ENCODE data around the gene PIGR. TPM values are rescaled to one million over a fixed set of nuclear protein-coding genes. Genes with fewer than 3 reads are reported as not detected.

Gene PIGR
- total and polyA plus RNA-seq, 2 donors (not counting 3 experiments of a cell fraction or from before 2014, with no cell fraction given), result not detected

DNA sequence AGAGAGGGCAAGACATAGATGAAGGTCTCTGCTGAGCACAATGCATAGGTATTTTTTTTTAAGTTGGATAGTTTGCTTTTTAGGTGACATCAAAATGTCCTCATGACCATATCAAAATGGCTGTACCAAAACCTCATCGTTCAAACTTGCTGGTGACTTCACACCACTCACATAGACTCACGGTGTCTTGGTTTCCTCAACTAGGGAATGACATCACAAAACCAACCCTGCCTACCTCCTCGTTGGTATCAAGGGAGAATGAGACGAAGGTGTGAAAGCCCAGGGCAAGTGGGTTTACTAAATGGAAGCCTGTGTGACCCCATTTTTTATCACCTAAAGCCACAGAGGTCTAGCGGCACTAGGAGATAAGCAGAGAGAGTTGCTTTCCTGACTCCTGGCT lies 1.6 kb downstream of the PIGR start:
- intact Hi-C loops (cut with micrococcal nuclease), result no loop called here
- no peaks in the 10 kb centered on the region for H3K27me3 ChIP-seq (ENCODE audit: control insufficient read depth in 2 of 2, insufficient read depth in 2 of 2, low read length in 2 of 2)

DNA sequence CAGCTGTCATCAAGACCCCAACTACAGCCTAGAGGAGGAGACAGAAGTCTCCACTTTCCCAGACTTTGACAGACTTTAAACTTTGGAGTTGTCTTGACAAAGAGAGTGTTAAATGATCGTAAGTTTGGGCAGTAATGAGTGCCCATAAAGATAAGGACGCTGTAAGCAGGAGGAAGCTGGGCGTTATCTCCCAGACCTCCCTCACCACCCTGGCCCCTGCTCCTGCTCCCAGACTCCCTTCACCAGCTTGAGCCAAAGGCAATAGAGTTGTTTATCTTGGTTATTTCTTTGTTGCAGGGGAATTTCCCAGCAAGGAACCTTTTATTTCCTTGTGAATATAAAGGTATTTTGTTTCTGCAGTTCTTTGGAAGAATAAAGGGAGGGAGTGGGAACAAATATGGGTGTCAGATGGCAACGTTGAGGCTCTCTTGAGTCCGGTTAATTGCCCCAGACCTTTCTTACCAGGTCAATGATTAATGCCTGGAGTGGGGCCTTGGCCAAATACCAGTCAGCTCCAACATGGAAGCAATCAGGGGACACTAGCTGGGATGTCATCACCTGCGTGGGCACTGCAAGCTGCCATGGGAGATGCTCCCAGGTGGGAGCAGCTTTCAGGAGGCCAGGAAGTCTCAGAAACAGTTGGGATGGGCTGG lies 4.4 kb downstream of the PIGR start:
- no peaks in the 10 kb centered on the region for H3K9me1 ChIP-seq (replicated peaks; ENCODE audit: control insufficient read depth, extremely low read depth, insufficient read depth, low read length)
- no TSS peak for BruUV-seq (replicated peaks)
- no peak overlapping the region for H3K4me3 ChIP-seq (replicated peaks in 1 of 3; ENCODE audit: insufficient read depth in 1 of 3, low read depth in 1 of 3, low read length in 3 of 3)
- H3K79me2 ChIP-seq (ENCODE audit: control insufficient read depth, insufficient read depth, low read length), result no peaks in the 10 kb centered on the region
- H3K27me3 ChIP-seq (ENCODE audit: control insufficient read depth in 2 of 2, insufficient read depth in 2 of 2, low read length in 2 of 2), result no peaks in the 10 kb centered on the region
- H3K9ac ChIP-seq (replicated peaks; ENCODE audit: extremely low read depth, insufficient read depth, low read length), result no peak overlapping the region
- H3K9me3 ChIP-seq (replicated peaks; ENCODE audit: control insufficient read depth, insufficient read depth, low read length), result no peaks in the 10 kb centered on the region
- CTCF ChIA-PET, result interaction anchor here (1.0 to 1.6 kb wide), 3 partner anchors 11 to 189 kb away, joined by 3 to 4 read pairs (median 3); no protein-coding TSS in a partner anchor
- POLR2A ChIA-PET, result no interaction called here
- intact Hi-C loops (cut with micrococcal nuclease), result no loop called here
- no peaks in the 10 kb centered on the region for H4K20me1 ChIP-seq (replicated peaks; ENCODE audit: control insufficient read depth, extremely low read depth, insufficient read depth, low read length)
- no peaks in the 10 kb centered on the region for H3K4me1 ChIP-seq (ENCODE audit: control insufficient read depth, extremely low read depth, insufficient read depth, low read length)
- DNase-seq (ENCODE audit: low read depth, low spot score) (no peak), FAIRE-seq (no peak)
- H2AFZ ChIP-seq (ENCODE audit: low read depth, low read length), result no peak overlapping the region
- TF ChIP-seq POLR2A (IDR thresholded peaks at IDR 0.05; ENCODE audit: low read depth, low read length), result no peak
- no peak for TF ChIP-seq MYC (IDR thresholded peaks at IDR 0.05; ENCODE audit: low read depth, low read length)
- no peak for TF ChIP-seq JUN (IDR thresholded peaks at IDR 0.05; ENCODE audit: borderline replicate concordance, insufficient read depth, insufficient read length, low read depth)
- no peak for TF ChIP-seq GATA2 (IDR thresholded peaks at IDR 0.05; ENCODE audit: insufficient read depth, insufficient read length, low read depth, low read length)
- TF ChIP-seq, protein P1, sequence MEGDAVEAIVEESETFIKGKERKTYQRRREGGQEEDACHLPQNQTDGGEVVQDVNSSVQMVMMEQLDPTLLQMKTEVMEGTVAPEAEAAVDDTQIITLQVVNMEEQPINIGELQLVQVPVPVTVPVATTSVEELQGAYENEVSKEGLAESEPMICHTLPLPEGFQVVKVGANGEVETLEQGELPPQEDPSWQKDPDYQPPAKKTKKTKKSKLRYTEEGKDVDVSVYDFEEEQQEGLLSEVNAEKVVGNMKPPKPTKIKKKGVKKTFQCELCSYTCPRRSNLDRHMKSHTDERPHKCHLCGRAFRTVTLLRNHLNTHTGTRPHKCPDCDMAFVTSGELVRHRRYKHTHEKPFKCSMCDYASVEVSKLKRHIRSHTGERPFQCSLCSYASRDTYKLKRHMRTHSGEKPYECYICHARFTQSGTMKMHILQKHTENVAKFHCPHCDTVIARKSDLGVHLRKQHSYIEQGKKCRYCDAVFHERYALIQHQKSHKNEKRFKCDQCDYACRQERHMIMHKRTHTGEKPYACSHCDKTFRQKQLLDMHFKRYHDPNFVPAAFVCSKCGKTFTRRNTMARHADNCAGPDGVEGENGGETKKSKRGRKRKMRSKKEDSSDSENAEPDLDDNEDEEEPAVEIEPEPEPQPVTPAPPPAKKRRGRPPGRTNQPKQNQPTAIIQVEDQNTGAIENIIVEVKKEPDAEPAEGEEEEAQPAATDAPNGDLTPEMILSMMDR (IDR thresholded peaks at IDR 0.05; ENCODE audit: extremely low read depth in 1 of 2, insufficient read depth in 1 of 2, low read depth in 1 of 2, low read length in 2 of 2), result no peak
- TF ChIP-seq POLR2AphosphoS5 (IDR thresholded peaks at IDR 0.05; ENCODE audit: insufficient read depth, low read depth, low read length), result no peak
- no peak for TF ChIP-seq EZH2 (IDR thresholded peaks at IDR 0.05; ENCODE audit: borderline replicate concordance, low read depth, low read length, severe bottlenecking)
- TF ChIP-seq, protein P2, sequence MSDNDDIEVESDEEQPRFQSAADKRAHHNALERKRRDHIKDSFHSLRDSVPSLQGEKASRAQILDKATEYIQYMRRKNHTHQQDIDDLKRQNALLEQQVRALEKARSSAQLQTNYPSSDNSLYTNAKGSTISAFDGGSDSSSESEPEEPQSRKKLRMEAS (IDR thresholded peaks at IDR 0.05; ENCODE audit: insufficient read depth, insufficient read length), result no peak
- TF ChIP-seq FOS (IDR thresholded peaks at IDR 0.05; ENCODE audit: borderline replicate concordance, insufficient read depth, low read length), result no peak
- dilution Hi-C loops (cut with MboI; ENCODE audit: extremely low pct_ligation_motif_present, low sequenced_read_pairs), result no loop called here
- no peak overlapping the region for H3K27ac ChIP-seq (ENCODE audit: insufficient read depth, low read depth, low read length)
- H3K4me2 ChIP-seq (ENCODE audit: insufficient read depth, low read length), result no peak overlapping the region
- H3K36me3 ChIP-seq (ENCODE audit: control insufficient read depth in 2 of 2, extremely low read depth in 1 of 2, insufficient read depth in 2 of 2, low read length in 2 of 2), result no peaks in the 10 kb centered on the region

More for the DNA sequence above, 1.6 kb downstream of the PIGR start:
- Histone ChIP-seq H3K4me2 (ENCODE audit: insufficient read depth, low read length) (no peak overlapping the region), H3K9ac (replicated peaks; ENCODE audit: extremely low read depth, insufficient read depth, low read length) (no peak overlapping the region), H3K9me3 (replicated peaks; ENCODE audit: control insufficient read depth, insufficient read depth, low read length) (no peaks in the 10 kb centered on the region), H3K9me1 (replicated peaks; ENCODE audit: control insufficient read depth, extremely low read depth, insufficient read depth, low read length) (no peaks in the 10 kb centered on the region), H3K4me3 (replicated peaks in 1 of 3; ENCODE audit: insufficient read depth in 1 of 3, low read depth in 1 of 3, low read length in 3 of 3) (no peak overlapping the region), H3K4me1 (ENCODE audit: control insufficient read depth, extremely low read depth, insufficient read depth, low read length) (no peaks in the 10 kb centered on the region), H2AFZ (ENCODE audit: low read depth, low read length) (no peak overlapping the region), H3K36me3 (ENCODE audit: control insufficient read depth in 2 of 2, extremely low read depth in 1 of 2, insufficient read depth in 2 of 2, low read length in 2 of 2) (no peaks in the 10 kb centered on the region), H3K27ac (ENCODE audit: insufficient read depth, low read depth, low read length) (no peak overlapping the region), H4K20me1 (replicated peaks; ENCODE audit: control insufficient read depth, extremely low read depth, insufficient read depth, low read length) (no peaks in the 10 kb centered on the region), H3K79me2 (ENCODE audit: control insufficient read depth, insufficient read depth, low read length) (no peaks in the 10 kb centered on the region)
- dilution Hi-C loops (cut with MboI; ENCODE audit: extremely low pct_ligation_motif_present, low sequenced_read_pairs), result no loop called here
- ChIA-PET CTCF (interaction anchor here (1.9 kb wide), 1 partner anchor 32 kb away, joined by 6 read pairs; no protein-coding TSS in a partner anchor), POLR2A (no interaction called here)
- FAIRE-seq (no peak), DNase-seq (ENCODE audit: low read depth, low spot score) (no peak)
- no TSS peak for BruUV-seq (replicated peaks)
- no peak for TF ChIP-seq MYC (IDR thresholded peaks at IDR 0.05; ENCODE audit: low read depth, low read length)

All from endothelial cell of umbilical vein (primary cell).